Endometrium (tissue), 2 donors: ENCODE results near the gene DCTN1.

Experiments
- FAIRE-seq: peaks from 2 replicates; lab custom pipeline; 2012; peaks lifted over from hg19 to GRCh38; lab: Jason Lieb, UNC
- donor health status: control.
- donor health status: control.

The DCTN1 gene

GRCh38 chr2:74413001-74413698, 33.0 kb upstream of the DCTN1 start:
- no peak for FAIRE-seq

DNA sequence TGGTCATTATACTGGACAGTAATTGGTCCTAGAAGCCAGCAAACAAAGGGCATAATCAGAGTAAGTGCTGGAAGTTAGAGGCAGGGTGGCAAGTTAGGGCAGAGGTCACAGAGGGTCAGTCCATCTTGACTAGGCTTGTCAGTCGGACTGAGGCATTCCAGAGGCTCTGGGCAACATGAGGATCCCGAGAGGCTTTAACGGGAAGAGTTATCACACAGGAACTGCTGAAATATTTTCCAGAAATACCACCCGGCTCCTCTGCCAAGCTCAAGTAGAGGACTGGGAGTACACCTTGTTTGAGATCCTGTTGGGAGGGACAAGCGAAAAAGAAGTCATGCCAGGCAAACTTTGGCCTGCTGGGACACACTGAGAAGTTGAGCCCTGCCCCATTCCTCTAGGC, 27.6 kb upstream of the DCTN1 start:
- FAIRE-seq = no peak

DNA sequence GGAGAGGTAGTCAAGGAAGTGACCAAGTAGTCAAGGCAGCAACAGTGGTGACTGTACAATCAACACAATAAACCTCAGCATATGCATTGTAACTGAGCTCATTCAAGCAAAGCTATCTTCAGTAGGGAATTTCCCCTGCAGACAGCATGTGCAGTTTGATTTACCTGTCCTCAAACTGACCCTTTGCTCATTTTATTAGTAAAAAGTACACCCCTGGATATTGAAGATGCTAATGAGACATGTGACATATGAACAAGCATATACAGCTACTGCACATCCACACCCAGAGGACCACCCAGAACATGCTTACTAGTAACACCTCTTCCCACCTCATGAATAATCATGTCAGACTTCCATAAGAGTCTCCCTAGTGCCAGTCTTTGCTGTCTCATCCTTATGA, 25.9 kb upstream of the DCTN1 start:
- no peak for FAIRE-seq

GRCh38 chr2:74401891-74402290, 21.8 kb upstream of the DCTN1 start:
- no peak for FAIRE-seq

- no peak for FAIRE-seq
Measured at GRCh38 chr2:74399785-74400184, 19.7 kb upstream of the DCTN1 start.

DNA sequence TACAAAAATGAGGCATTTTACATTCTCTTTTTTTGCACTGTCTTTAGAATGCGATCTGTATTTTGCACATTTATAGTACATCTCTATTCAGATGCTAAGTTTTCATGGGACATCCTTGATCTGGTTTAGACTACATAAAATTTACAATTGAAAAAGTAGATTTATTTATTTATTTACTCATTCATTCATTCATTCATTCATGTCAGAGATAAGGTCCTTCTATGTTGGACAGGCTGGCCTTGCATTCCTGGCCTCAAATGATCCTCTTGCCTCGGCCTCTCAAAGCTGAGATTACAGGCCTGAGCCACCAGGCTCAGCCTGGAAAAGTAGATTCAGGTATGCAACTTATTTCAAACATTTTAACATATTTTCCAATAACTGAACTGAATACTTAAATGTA, 16.0 kb upstream of the DCTN1 start:
- FAIRE-seq = no peak

DNA sequence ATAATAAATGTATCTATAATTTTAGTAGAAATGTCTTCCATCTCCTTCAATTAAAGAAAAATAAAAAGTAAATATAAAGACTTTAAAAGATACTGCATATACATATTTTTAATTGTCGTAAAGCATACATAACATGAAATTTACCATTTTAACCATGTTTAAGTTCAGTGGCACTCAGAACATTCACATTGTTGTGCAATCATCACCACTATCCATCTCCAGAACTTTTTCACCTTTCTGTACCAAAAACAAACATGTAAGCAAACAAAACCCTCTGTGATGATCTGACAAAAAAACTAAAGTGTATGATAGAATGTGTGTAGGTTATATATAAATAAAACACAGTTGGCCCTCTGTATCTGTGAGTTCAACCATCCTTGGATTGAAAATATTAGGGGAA, 13.4 kb upstream of the DCTN1 start:
- FAIRE-seq = no peak

- FAIRE-seq = no peak
Measured at GRCh38 chr2:74392449-74392743, 12.3 kb upstream of the DCTN1 start.

GRCh38 chr2:74391580-74392448, 11.7 kb upstream of the DCTN1 start:
- FAIRE-seq = no peak

DNA sequence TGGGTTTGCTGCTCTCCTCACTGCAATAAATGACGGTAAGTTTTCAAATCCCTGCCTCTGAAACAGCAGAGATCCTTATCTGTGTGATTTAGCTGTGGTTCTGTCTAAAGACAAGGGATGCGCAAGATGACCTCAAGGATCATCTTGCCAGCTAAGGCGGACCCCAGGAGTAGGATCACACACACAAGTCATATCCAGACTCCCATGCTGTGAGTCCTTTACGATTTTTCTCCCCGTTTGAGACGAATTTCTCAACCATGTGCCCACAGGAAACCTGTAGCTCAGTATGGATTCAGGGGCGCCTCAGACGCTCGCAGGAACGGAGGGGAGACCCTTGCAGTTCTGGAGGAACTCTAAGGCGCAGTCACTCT, 11.1 kb upstream of the DCTN1 start:
- FAIRE-seq = no peak

DNA sequence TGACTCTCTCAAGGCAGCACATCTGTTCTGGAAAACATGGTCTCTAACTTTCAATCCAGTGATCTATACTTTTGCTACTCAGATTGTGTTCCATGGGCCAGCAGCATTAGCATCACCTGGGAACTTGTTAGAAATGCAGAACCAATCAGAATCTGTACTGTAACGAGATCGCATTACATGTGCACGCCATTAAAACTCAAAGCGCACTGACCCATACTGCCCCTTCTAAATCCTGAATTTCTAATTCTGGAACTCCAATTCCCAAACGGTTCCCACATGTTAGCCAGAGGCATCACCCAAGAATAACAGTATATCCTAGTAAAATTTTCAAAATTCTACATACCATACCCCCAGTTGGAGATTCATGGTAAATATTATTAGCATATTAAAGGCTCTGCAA, 10.5 kb upstream of the DCTN1 start:
- no peak for FAIRE-seq

DNA sequence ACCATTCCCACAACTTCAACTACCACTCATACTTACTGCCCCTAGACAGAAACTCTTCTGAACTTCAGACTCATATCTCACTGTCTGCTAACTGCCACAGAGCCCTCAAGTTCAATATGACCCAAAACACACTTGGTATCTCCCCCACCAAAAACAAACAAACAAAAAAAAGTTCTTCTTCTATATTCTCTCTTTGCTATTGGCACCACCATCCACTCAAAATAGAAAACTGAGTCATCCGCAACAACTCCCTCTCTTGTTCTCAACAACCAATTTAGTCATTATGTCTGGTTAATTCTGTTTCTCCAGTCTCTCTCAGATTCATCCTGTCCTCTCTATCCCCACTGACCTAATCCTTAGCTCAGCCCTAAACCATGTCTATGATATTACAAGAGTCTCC, 7.2 kb upstream of the DCTN1 start:
- no peak for FAIRE-seq

- FAIRE-seq = no peak
Measured at GRCh38 chr2:74385396-74385795, 5.3 kb upstream of the DCTN1 start.

GRCh38 chr2:74384051-74384450, 3.9 kb upstream of the DCTN1 start:
- FAIRE-seq = no peak

DNA sequence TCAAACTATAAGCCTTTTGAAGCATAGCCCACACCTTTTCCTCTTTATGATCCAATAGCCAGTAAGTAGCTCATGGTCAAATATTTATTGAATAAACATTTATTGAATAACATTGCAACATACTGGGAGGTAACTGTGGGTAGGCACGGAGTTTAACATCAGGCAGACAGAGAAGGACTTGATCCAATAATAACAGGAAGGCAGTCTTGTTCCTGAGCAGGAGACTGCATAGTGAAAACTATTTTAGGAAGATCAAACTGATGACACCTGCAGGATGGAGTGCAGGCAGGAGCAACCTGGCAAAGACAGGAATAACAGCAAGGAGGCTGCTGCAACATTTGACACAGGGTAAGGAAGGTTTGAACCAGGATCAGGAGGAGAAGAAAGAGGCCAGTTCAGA, 3.1 kb upstream of the DCTN1 start:
- no peak for FAIRE-seq

- no peak for FAIRE-seq
Measured at GRCh38 chr2:74381751-74382150, 1.6 kb upstream of the DCTN1 start.

DNA sequence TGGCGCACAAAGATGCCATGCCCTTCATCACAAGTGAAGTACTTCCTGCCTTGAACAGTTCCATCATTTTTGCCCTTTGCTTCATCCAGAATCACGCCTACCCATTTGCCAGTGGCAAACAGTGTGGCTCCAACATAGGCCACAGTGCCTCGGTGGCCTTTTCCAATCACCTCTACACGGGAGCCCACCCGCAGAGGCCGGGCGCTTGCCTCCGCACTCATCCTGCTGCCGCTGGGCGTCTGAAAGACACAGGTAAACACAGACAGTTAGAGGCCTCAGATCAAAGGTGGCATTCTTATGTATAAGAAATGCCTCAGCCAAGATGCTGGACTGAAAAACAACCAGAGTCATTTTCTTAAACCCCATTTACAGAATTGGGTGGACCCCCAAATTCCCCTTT, 2.1 kb downstream of the DCTN1 start:
- FAIRE-seq = no peak

- no peak for FAIRE-seq
Measured at GRCh38 chr2:74375838-74376237, 4.3 kb downstream of the DCTN1 start.

GRCh38 chr2:74374509-74375205, 5.5 kb downstream of the DCTN1 start:
- FAIRE-seq = no peak

GRCh38 chr2:74373985-74374384, 6.1 kb downstream of the DCTN1 start:
- no peak for FAIRE-seq

- FAIRE-seq = no peak
Measured at GRCh38 chr2:74373221-74373676, 6.9 kb downstream of the DCTN1 start.

- FAIRE-seq = no peak
Measured at GRCh38 chr2:74372674-74373073, 7.4 kb downstream of the DCTN1 start.

- FAIRE-seq = no peak
Measured at GRCh38 chr2:74371421-74371820, 8.7 kb downstream of the DCTN1 start.
